WTC11 (cell line): ENCODE results near the gene VIPR2. TPM values are rescaled to one million over a fixed set of nuclear protein-coding genes. Genes with fewer than 3 reads are reported as not detected.

Source experiments
- ATAC-seq: fragments of 200-7000 bp; cut with Tn5 transposase; 2 replicates; pipeline ENCODE4 v1.10.0; 2021; ENCODE audit warnings: mild to moderate bottlenecking, moderate library complexity
- CTCF ChIA-PET: fragments of 300-600 bp; sonication (Branson Sonifier 250); formaldehyde crosslinking; loops from one replicate; lab custom pipeline; 2021; ENCODE audit warnings: antibody characterized with exemption; lab: Charles Lee
- POLR2A ChIA-PET: fragments of 350-600 bp; sonication (Branson Sonifier 250); formaldehyde crosslinking; loops from one replicate; lab custom pipeline; 2021; ENCODE audit warnings: antibody characterized with exemption; lab: Charles Lee
- DNase-seq: peaks from one replicate; pipeline ENCODE4 v3.0.0; 2021; ENCODE audit warnings: low spot score
- H3K27ac Mint-ChIP-seq: 2 replicates; pipeline ENCODE4 v1.8.0; 2021; ENCODE audit warnings: mixed read lengths
- H3K27me3 Mint-ChIP-seq: 2 replicates; pipeline ENCODE4 v1.8.0; 2021; ENCODE audit warnings: low read depth, mild to moderate bottlenecking, moderate library complexity, mixed read lengths
- H3K36me3 Mint-ChIP-seq: 2 replicates; pipeline ENCODE4 v1.8.0; 2021; ENCODE audit warnings: mixed read lengths
- H3K4me1 Mint-ChIP-seq: 2 replicates; pipeline ENCODE4 v1.8.0; 2022; ENCODE audit warnings: mixed read lengths
- H3K4me3 Mint-ChIP-seq: 2 replicates; pipeline ENCODE4 v1.8.0; 2021; ENCODE audit warnings: mild to moderate bottlenecking, moderate library complexity, mixed read lengths
- H3K9me3 Mint-ChIP-seq: 2 replicates; pipeline ENCODE4 v1.8.0; 2021; ENCODE audit warnings: mixed read lengths
- ATF1 ChIP-seq: sonication (generic); formaldehyde crosslinking; IDR thresholded peaks from 2 replicates; pipeline ENCODE4 v1.8.1; 2023; ENCODE audit warnings: mild to moderate bottlenecking, moderate library complexity, missing genetic modification reagents
- EMX1 ChIP-seq: fragments of 250-450 bp; sonication (Bioruptor Pico); IDR thresholded peaks from 2 replicates; pipeline ENCODE4 v1.8.0; 2021; ENCODE audit warnings: mild to moderate bottlenecking
- ETV6 ChIP-seq: sonication (generic); formaldehyde crosslinking; IDR thresholded peaks from 2 replicates; pipeline ENCODE4 v1.8.1; 2022; ENCODE audit warnings: mild to moderate bottlenecking, missing genetic modification reagents
- FOXJ3 ChIP-seq: sonication (generic); formaldehyde crosslinking; IDR thresholded peaks from 2 replicates; pipeline ENCODE4 v1.9.0; 2021; ENCODE audit warnings: missing genetic modification reagents, mild to moderate bottlenecking, borderline replicate concordance
- FOXK1 ChIP-seq: sonication (generic); formaldehyde crosslinking; IDR thresholded peaks from 2 replicates; pipeline ENCODE4 v1.8.0; 2022; ENCODE audit warnings: mild to moderate bottlenecking, moderate library complexity, missing genetic modification reagents
- GRHL2 ChIP-seq: fragments of 250-450 bp; sonication (Bioruptor Pico); IDR thresholded peaks from 2 replicates; pipeline ENCODE4 v1.8.0; 2022; ENCODE audit warnings: mild to moderate bottlenecking, moderate library complexity; ENCODE audit not compliant: insufficient replicate concordance, severe bottlenecking
- JAZF1 ChIP-seq: fragments of 250-450 bp; sonication (Bioruptor Pico); IDR thresholded peaks from 2 replicates; pipeline ENCODE4 v1.9.0; 2021; ENCODE audit warnings: moderate library complexity, mild to moderate bottlenecking, inconsistent platforms
- NR1H2 ChIP-seq: sonication (generic); formaldehyde crosslinking; IDR thresholded peaks from 2 replicates; pipeline ENCODE4 v1.9.0; 2021; ENCODE audit warnings: mild to moderate bottlenecking, moderate library complexity, missing genetic modification reagents
- OVOL2 ChIP-seq: fragments of 250-450 bp; sonication (Bioruptor Pico); IDR thresholded peaks from 2 replicates; pipeline ENCODE4 v1.9.0; 2021; ENCODE audit warnings: mild to moderate bottlenecking, borderline replicate concordance
- PRRX2 ChIP-seq: fragments of 250-450 bp; sonication (Bioruptor Pico); IDR thresholded peaks from 2 replicates; pipeline ENCODE4 v1.8.0; 2021; ENCODE audit warnings: mild to moderate bottlenecking
- RELA ChIP-seq: sonication (generic); formaldehyde crosslinking; IDR thresholded peaks from 2 replicates; pipeline ENCODE4 v1.8.1; 2022; ENCODE audit warnings: missing genetic modification reagents, mild to moderate bottlenecking, borderline replicate concordance
- SMAD4 ChIP-seq: sonication (generic); formaldehyde crosslinking; IDR thresholded peaks from 2 replicates; pipeline ENCODE4 v1.8.0; 2022; ENCODE audit warnings: mild to moderate bottlenecking, missing genetic modification reagents
- TP53 ChIP-seq: sonication (generic); formaldehyde crosslinking; IDR thresholded peaks from 2 replicates; pipeline ENCODE4 v1.8.1; 2023; ENCODE audit warnings: mild to moderate bottlenecking, missing genetic modification reagents
- ZNF121 ChIP-seq: sonication (generic); formaldehyde crosslinking; IDR thresholded peaks from 2 replicates; pipeline ENCODE4 v1.8.0; 2023; ENCODE audit warnings: missing genetic modification reagents
- ZNF219 ChIP-seq: sonication (generic); formaldehyde crosslinking; IDR thresholded peaks from 2 replicates; pipeline ENCODE4 v1.8.0; 2023; ENCODE audit warnings: missing genetic modification reagents, mild to moderate bottlenecking, borderline replicate concordance
- ZNF263 ChIP-seq: sonication (generic); formaldehyde crosslinking; IDR thresholded peaks from 2 replicates; pipeline ENCODE4 v1.8.1; 2022; ENCODE audit warnings: low read depth, mild to moderate bottlenecking, moderate library complexity, missing genetic modification reagents
- ZNF416 ChIP-seq: fragments of 250-450 bp; sonication (Bioruptor Pico); IDR thresholded peaks from 2 replicates; pipeline ENCODE4 v1.9.0; 2021; ENCODE audit warnings: mild to moderate bottlenecking, inconsistent platforms
- ZNF532 ChIP-seq: fragments of 250-450 bp; sonication (Bioruptor Pico); IDR thresholded peaks from 2 replicates; pipeline ENCODE4 v1.9.0; 2021; ENCODE audit warnings: mild to moderate bottlenecking, borderline replicate concordance
- total RNA-seq: library from RNA; stranded (reverse); gene quantifications from 3 replicates; pipeline ENCODE4 v1.2.3, GENCODE V29; 2021
- TF ChIP-seq, protein P1 (sequence below): fragments of 250-450 bp; sonication (Bioruptor Pico); IDR thresholded peaks from 2 replicates; pipeline ENCODE4 v1.8.0; 2021; ENCODE audit warnings: mild to moderate bottlenecking
- TF ChIP-seq, protein P2 (sequence below): sonication (generic); formaldehyde crosslinking; IDR thresholded peaks from 2 replicates; pipeline ENCODE4 v1.8.1; 2023; ENCODE audit warnings: mild to moderate bottlenecking, missing genetic modification reagents, moderate library complexity
- TF ChIP-seq, protein P3 (sequence below): sonication (generic); formaldehyde crosslinking; IDR thresholded peaks from 2 replicates; pipeline ENCODE4 v1.8.1; 2023; ENCODE audit warnings: mild to moderate bottlenecking, moderate library complexity, missing genetic modification reagents
- TF ChIP-seq, protein P4 (sequence below): sonication (generic); formaldehyde crosslinking; IDR thresholded peaks from 2 replicates; pipeline ENCODE4 v1.8.0; 2022; ENCODE audit warnings: mild to moderate bottlenecking, missing genetic modification reagents

Gene VIPR2
- total RNA-seq, 1 experiment from 2014 or later, result 7.5 TPM

- Mint-ChIP-seq H3K4me1 (peaks cover 15% of the 10 kb centered on the region), H3K36me3 (peaks cover 28% of the 10 kb centered on the region), H3K27me3 (no peaks in the 10 kb centered on the region; the same call in 1 of the 2 replicates), H3K4me3 (no peak overlapping the region), H3K27ac (no peak overlapping the region), H3K9me3 (peaks cover 15% of the 10 kb centered on the region)
- TF ChIP-seq ZNF532 (CRISPR knock-in tag) (no peak), ZNF219 (CRISPR knock-in tag) (no peak), ZNF121 (no peak), FOXJ3 (CRISPR knock-in tag) (no peak), GRHL2 (CRISPR knock-in tag) (no peak), SMAD4 (CRISPR knock-in tag) (no peak), NR1H2 (CRISPR knock-in tag) (no peak), RELA (CRISPR knock-in tag) (no peak), EMX1 (CRISPR knock-in tag) (no peak)
- TF ChIP-seq, protein P1, sequence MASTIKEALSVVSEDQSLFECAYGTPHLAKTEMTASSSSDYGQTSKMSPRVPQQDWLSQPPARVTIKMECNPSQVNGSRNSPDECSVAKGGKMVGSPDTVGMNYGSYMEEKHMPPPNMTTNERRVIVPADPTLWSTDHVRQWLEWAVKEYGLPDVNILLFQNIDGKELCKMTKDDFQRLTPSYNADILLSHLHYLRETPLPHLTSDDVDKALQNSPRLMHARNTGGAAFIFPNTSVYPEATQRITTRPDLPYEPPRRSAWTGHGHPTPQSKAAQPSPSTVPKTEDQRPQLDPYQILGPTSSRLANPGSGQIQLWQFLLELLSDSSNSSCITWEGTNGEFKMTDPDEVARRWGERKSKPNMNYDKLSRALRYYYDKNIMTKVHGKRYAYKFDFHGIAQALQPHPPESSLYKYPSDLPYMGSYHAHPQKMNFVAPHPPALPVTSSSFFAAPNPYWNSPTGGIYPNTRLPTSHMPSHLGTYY (CRISPR knock-in tag), result no peak
- TF ChIP-seq, protein P2, sequence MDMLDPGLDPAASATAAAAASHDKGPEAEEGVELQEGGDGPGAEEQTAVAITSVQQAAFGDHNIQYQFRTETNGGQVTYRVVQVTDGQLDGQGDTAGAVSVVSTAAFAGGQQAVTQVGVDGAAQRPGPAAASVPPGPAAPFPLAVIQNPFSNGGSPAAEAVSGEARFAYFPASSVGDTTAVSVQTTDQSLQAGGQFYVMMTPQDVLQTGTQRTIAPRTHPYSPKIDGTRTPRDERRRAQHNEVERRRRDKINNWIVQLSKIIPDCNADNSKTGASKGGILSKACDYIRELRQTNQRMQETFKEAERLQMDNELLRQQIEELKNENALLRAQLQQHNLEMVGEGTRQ (CRISPR knock-in tag), result no peak
- TF ChIP-seq, protein P3, sequence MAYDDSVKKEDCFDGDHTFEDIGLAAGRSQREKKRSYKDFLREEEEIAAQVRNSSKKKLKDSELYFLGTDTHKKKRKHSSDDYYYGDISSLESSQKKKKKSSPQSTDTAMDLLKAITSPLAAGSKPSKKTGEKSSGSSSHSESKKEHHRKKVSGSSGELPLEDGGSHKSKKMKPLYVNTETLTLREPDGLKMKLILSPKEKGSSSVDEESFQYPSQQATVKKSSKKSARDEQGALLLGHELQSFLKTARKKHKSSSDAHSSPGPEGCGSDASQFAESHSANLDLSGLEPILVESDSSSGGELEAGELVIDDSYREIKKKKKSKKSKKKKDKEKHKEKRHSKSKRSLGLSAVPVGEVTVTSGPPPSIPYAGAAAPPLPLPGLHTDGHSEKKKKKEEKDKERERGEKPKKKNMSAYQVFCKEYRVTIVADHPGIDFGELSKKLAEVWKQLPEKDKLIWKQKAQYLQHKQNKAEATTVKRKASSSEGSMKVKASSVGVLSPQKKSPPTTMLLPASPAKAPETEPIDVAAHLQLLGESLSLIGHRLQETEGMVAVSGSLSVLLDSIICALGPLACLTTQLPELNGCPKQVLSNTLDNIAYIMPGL (CRISPR knock-in tag), result no peak
- ChIA-PET CTCF (no interaction called here), POLR2A (no interaction called here)
- ATAC-seq (no peak), DNase-seq (peak; percentile 3)
These were observed 41.1 kb downstream of the VIPR2 start for GRCh38 chr7:159103382-159104187.

GRCh38 chr7:159102681-159103381 is 41.8 kb downstream of the VIPR2 start:
- peaks cover 15% of the 10 kb centered on the region for H3K4me1 Mint-ChIP-seq
- ATAC-seq (no peak), DNase-seq (no peak)
- H3K27ac Mint-ChIP-seq, result no peak overlapping the region; the same call in 1 of the 2 replicates
- POLR2A ChIA-PET, result no interaction called here
- peaks cover 28% of the 10 kb centered on the region for H3K36me3 Mint-ChIP-seq
- CTCF ChIA-PET, result no interaction called here
- peaks cover 15% of the 10 kb centered on the region for H3K9me3 Mint-ChIP-seq
- no peaks in the 10 kb centered on the region; the same call in 1 of the 2 replicates for H3K27me3 Mint-ChIP-seq
- no peak overlapping the region for H3K4me3 Mint-ChIP-seq
- TF ChIP-seq ATF1 (CRISPR knock-in tag) (no peak), ETV6 (CRISPR knock-in tag) (no peak), TP53 (CRISPR knock-in tag) (no peak), JAZF1 (CRISPR knock-in tag) (no peak), PRRX2 (CRISPR knock-in tag) (no peak), OVOL2 (CRISPR knock-in tag) (no peak), ZNF416 (CRISPR knock-in tag) (no peak), ZNF263 (CRISPR knock-in tag) (no peak), FOXK1 (CRISPR knock-in tag) (no peak)
- TF ChIP-seq, protein P4, sequence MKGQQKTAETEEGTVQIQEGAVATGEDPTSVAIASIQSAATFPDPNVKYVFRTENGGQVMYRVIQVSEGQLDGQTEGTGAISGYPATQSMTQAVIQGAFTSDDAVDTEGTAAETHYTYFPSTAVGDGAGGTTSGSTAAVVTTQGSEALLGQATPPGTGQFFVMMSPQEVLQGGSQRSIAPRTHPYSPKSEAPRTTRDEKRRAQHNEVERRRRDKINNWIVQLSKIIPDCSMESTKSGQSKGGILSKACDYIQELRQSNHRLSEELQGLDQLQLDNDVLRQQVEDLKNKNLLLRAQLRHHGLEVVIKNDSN, result no peak
- TF ChIP-seq, protein P1 (CRISPR knock-in tag), result no peak
